ENCODE measurements around the gene SMNDC1.

SMNDC1 gene

GRCh38 chr10:110296966-110297365, 7.8 kb downstream of the SMNDC1 start:
- no peak for DNase-seq

GRCh38 chr10:110286841-110287240, 17.9 kb downstream of the SMNDC1 start:
- Histone ChIP-seq H3K27ac (ENCODE audit: low read length) (no peak overlapping the region), H3K27me3 (ENCODE audit: insufficient read depth, low read length, poor library complexity) (no peaks in the 10 kb centered on the region), H3K4me2 (ENCODE audit: insufficient read depth, low read length) (no peak overlapping the region), H3K36me3 (ENCODE audit: insufficient read depth, low read length) (peaks cover 54% of the 10 kb centered on the region), H3K4me3 (ENCODE audit: low read depth in 1 of 2, low read length in 2 of 2) (no peak overlapping the region), H3K9ac (ENCODE audit: low read depth, low read length) (no peak overlapping the region), H3K79me2 (ENCODE audit: insufficient read depth, low read length) (no peaks in the 10 kb centered on the region), H3K9me3 (ENCODE audit: insufficient read depth, low read length, severe bottlenecking) (no peaks in the 10 kb centered on the region), H2AFZ (ENCODE audit: low read depth, low read length) (no peak overlapping the region), H4K20me1 (ENCODE audit: insufficient read depth, low read length) (no peaks in the 10 kb centered on the region), H3K4me1 (ENCODE audit: insufficient read depth, low read length) (no peaks in the 10 kb centered on the region)
- no peak for TF ChIP-seq CTCF (IDR thresholded peaks at IDR 0.05; ENCODE audit: borderline replicate concordance, extremely low read depth, low read length, poor library complexity, severe bottlenecking)
- no peak for TF ChIP-seq EZH2 (IDR thresholded peaks at IDR 0.05; ENCODE audit: borderline replicate concordance, low read depth, low read length, severe bottlenecking)
- DNase-seq, result no peak
- no peak for ATAC-seq (ENCODE audit: insufficient read depth, low read depth)

More at GRCh38 chr10:110296966-110297365, 7.8 kb downstream of the SMNDC1 start:
- H4K20me1 ChIP-seq (ENCODE audit: insufficient read depth, low read length), result peaks cover 40% of the 10 kb centered on the region
- H3K9ac ChIP-seq (ENCODE audit: low read depth, low read length), result no peak overlapping the region
- H3K9me3 ChIP-seq (ENCODE audit: insufficient read depth, low read length, severe bottlenecking), result no peaks in the 10 kb centered on the region
- H3K27me3 ChIP-seq (ENCODE audit: insufficient read depth, low read length, poor library complexity), result no peaks in the 10 kb centered on the region
- peaks cover 15% of the 10 kb centered on the region for H3K4me1 ChIP-seq (ENCODE audit: insufficient read depth, low read length)
- no peak overlapping the region for H3K27ac ChIP-seq (ENCODE audit: low read length)
- H3K4me2 ChIP-seq (ENCODE audit: insufficient read depth, low read length), result no peak overlapping the region
- peaks cover 97% of the 10 kb centered on the region for H3K36me3 ChIP-seq (ENCODE audit: insufficient read depth, low read length)
- ATAC-seq (ENCODE audit: insufficient read depth, low read depth), result no peak
- H2AFZ ChIP-seq (ENCODE audit: low read depth, low read length), result no peak overlapping the region
- no peak overlapping the region for H3K4me3 ChIP-seq (ENCODE audit: low read depth in 1 of 2, low read length in 2 of 2)
- TF ChIP-seq EZH2 (IDR thresholded peaks at IDR 0.05; ENCODE audit: borderline replicate concordance, low read depth, low read length, severe bottlenecking) (no peak), CTCF (IDR thresholded peaks at IDR 0.05; ENCODE audit: borderline replicate concordance, extremely low read depth, low read length, poor library complexity, severe bottlenecking) (no peak)
- peaks cover 29% of the 10 kb centered on the region for H3K79me2 ChIP-seq (ENCODE audit: insufficient read depth, low read length)

GRCh38 chr10:110285501-110285900, 19.2 kb downstream of the SMNDC1 start:
- Histone ChIP-seq H3K79me2 (ENCODE audit: insufficient read depth, low read length) (no peaks in the 10 kb centered on the region), H4K20me1 (ENCODE audit: insufficient read depth, low read length) (no peaks in the 10 kb centered on the region), H3K27ac (ENCODE audit: low read length) (no peak overlapping the region), H3K9me3 (ENCODE audit: insufficient read depth, low read length, severe bottlenecking) (no peaks in the 10 kb centered on the region), H3K36me3 (ENCODE audit: insufficient read depth, low read length) (peaks cover 47% of the 10 kb centered on the region), H2AFZ (ENCODE audit: low read depth, low read length) (no peak overlapping the region), H3K9ac (ENCODE audit: low read depth, low read length) (no peak overlapping the region), H3K4me2 (ENCODE audit: insufficient read depth, low read length) (no peak overlapping the region), H3K27me3 (ENCODE audit: insufficient read depth, low read length, poor library complexity) (no peaks in the 10 kb centered on the region), H3K4me1 (ENCODE audit: insufficient read depth, low read length) (no peaks in the 10 kb centered on the region), H3K4me3 (ENCODE audit: low read depth in 1 of 2, low read length in 2 of 2) (no peak overlapping the region)
- no peak for TF ChIP-seq EZH2 (IDR thresholded peaks at IDR 0.05; ENCODE audit: borderline replicate concordance, low read depth, low read length, severe bottlenecking)
- no peak for TF ChIP-seq CTCF (IDR thresholded peaks at IDR 0.05; ENCODE audit: borderline replicate concordance, extremely low read depth, low read length, poor library complexity, severe bottlenecking)
- ATAC-seq (ENCODE audit: insufficient read depth, low read depth), result no peak
- no peak for DNase-seq

- DNase-seq, result no peak
- H2AFZ ChIP-seq (ENCODE audit: low read depth, low read length), result no peak overlapping the region
- ATAC-seq (ENCODE audit: insufficient read depth, low read depth), result no peak
- H3K27me3 ChIP-seq (ENCODE audit: insufficient read depth, low read length, poor library complexity), result no peaks in the 10 kb centered on the region
- peaks cover 37% of the 10 kb centered on the region for H3K36me3 ChIP-seq (ENCODE audit: insufficient read depth, low read length)
- no peak overlapping the region for H3K27ac ChIP-seq (ENCODE audit: low read length)
- no peaks in the 10 kb centered on the region for H3K4me1 ChIP-seq (ENCODE audit: insufficient read depth, low read length)
- H3K4me3 ChIP-seq (ENCODE audit: low read depth in 1 of 2, low read length in 2 of 2), result no peak overlapping the region
- TF ChIP-seq CTCF (IDR thresholded peaks at IDR 0.05; ENCODE audit: borderline replicate concordance, extremely low read depth, low read length, poor library complexity, severe bottlenecking) (no peak), EZH2 (IDR thresholded peaks at IDR 0.05; ENCODE audit: borderline replicate concordance, low read depth, low read length, severe bottlenecking) (no peak)
- no peak overlapping the region for H3K9ac ChIP-seq (ENCODE audit: low read depth, low read length)
- no peak overlapping the region for H3K4me2 ChIP-seq (ENCODE audit: insufficient read depth, low read length)
- no peaks in the 10 kb centered on the region for H3K9me3 ChIP-seq (ENCODE audit: insufficient read depth, low read length, severe bottlenecking)
- no peaks in the 10 kb centered on the region for H3K79me2 ChIP-seq (ENCODE audit: insufficient read depth, low read length)
- H4K20me1 ChIP-seq (ENCODE audit: insufficient read depth, low read length), result no peaks in the 10 kb centered on the region
Measured at GRCh38 chr10:110284262-110284661, 20.5 kb downstream of the SMNDC1 start.
